K562 (cell line): ENCODE data around the gene NARF. TPM values are rescaled to one million over a fixed set of nuclear protein-coding genes. Genes with fewer than 3 reads are reported as not detected.

Source experiments
- BCL6 ChIP-seq: fragments of 250-450 bp; sonication (Bioruptor Pico); IDR thresholded peaks from 2 replicates; pipeline ENCODE4 v1.4.0; 2020
- FOXM1 ChIP-seq, 2 experiments: fragments of 450-650 bp in 1 of 2; sonication (generic) in 1 of 2; formaldehyde crosslinking in 1 of 2; IDR thresholded peaks; 2 replicates each; pipeline versions ENCODE4 v1.6.1 to v1.9.0; 2017 to 2022; ENCODE audit warnings: low read depth in 2 of 2, mild to moderate bottlenecking in 2 of 2, missing genetic modification reagents in 1 of 2, moderate library complexity in 1 of 2
- IRF2 ChIP-seq: sonication (generic); formaldehyde crosslinking; IDR thresholded peaks from 2 replicates; pipeline ENCODE4 v1.8.1; 2022; ENCODE audit warnings: mild to moderate bottlenecking, missing genetic modification reagents
- MAFF ChIP-seq: IDR thresholded peaks from 2 replicates; pipeline ENCODE4 v1.6.1; 2012; ENCODE audit warnings: low read length, improper control_type of control experiment
- MYBL2 ChIP-seq, 2 experiments: fragments of 450-650 bp in 1 of 2; sonication (generic) in 1 of 2; formaldehyde crosslinking in 1 of 2; IDR thresholded peaks; 2 replicates each; pipeline versions ENCODE4 v1.6.1 to v1.8.1; 2017 to 2022; ENCODE audit warnings: borderline replicate concordance in 1 of 2, inconsistent platforms in 1 of 2, low read depth in 1 of 2, mild to moderate bottlenecking in 1 of 2, missing genetic modification reagents in 1 of 2, moderate library complexity in 1 of 2
- POLR3G ChIP-seq: IDR thresholded peaks from 2 replicates; pipeline ENCODE4 v1.6.1; 2011; ENCODE audit not compliant: insufficient read length, insufficient replicate concordance; ENCODE audit errors: extremely low read depth
- RUNX1 ChIP-seq: sonication (generic); IDR thresholded peaks from 2 replicates; pipeline ENCODE4 v1.6.1; 2016; ENCODE audit warnings: antibody characterized with exemption, low read depth
- SREBF1 ChIP-seq: fragments of 150-350 bp; IDR thresholded peaks from 2 replicates; pipeline ENCODE4 v1.6.1; 2014; ENCODE audit warnings: antibody characterized with exemption, low read depth, low read length, borderline replicate concordance
- TCF7L2 ChIP-seq: fragments of 150-350 bp; IDR thresholded peaks from 2 replicates; pipeline ENCODE4 v1.6.1; 2016; ENCODE audit warnings: low read depth, mild to moderate bottlenecking, low read length, moderate library complexity
- TCFL5 ChIP-seq: fragments of 250-450 bp; sonication (Bioruptor Pico); conservative IDR thresholded peaks from 2 replicates; pipeline ENCODE4 v1.6.1; 2021; ENCODE audit warnings: mild to moderate bottlenecking, moderate library complexity, matching md5 sums
- TOE1 ChIP-seq, 2 experiments: fragments of 450-650 bp in 1 of 2; sonication (generic) in 1 of 2; formaldehyde crosslinking in 1 of 2; IDR thresholded peaks; 2 replicates each; pipeline versions ENCODE4 v1.7.1 to v1.8.0; 2016 to 2022; ENCODE audit warnings: borderline replicate concordance in 2 of 2, mild to moderate bottlenecking in 2 of 2, antibody characterized with exemption in 1 of 2, inconsistent platforms in 1 of 2, low read depth in 1 of 2, missing genetic modification reagents in 1 of 2, moderate library complexity in 1 of 2
- ZC3H8 ChIP-seq: fragments of 450-650 bp; IDR thresholded peaks from 2 replicates; pipeline ENCODE4 v1.6.1; 2017
- ZNF644 ChIP-seq: fragments of 200-800 bp; sonication (Bioruptor generic); IDR thresholded peaks from 2 replicates; pipeline ENCODE4 v1.6.1; 2016; ENCODE audit warnings: low read depth, missing genetic modification characterization, missing compliant biosample characterization
- ZNF830 ChIP-seq: fragments of 250-450 bp; sonication (Bioruptor Pico); IDR thresholded peaks from 2 replicates; pipeline ENCODE4 v1.5.0; 2021; ENCODE audit warnings: mild to moderate bottlenecking
- polyA plus RNA-seq, 8 experiments: library from polyadenylated mRNA; depleted of rRNA in 4 of 8; stranded (reverse) in 5 of 8; unstranded in 3 of 8; fragments of >200 nt; fragmentation: Nextera tagmentation in 2 of 8; fragmentation: Illumina TruSeq in 1 of 8; extraction: Ambion mirVana in 2 of 8; extraction: Trizol in 1 of 8; gene quantifications; 2 replicates each; pipeline versions ENCODE4 v1.2.1 to v1.2.3, GENCODE V29; 2011 to 2014; ENCODE audit warnings: inconsistent platforms in 1 of 8, missing spikeins in 1 of 8
- total RNA-seq, 7 experiments: library from RNA; depleted of rRNA in 6 of 7; stranded (reverse); fragments of >200 nt in 6 of 7; fragmentation: Illumina TruSeq in 2 of 7; extraction: Trizol in 2 of 7; gene quantifications; 2 replicates each; pipeline versions ENCODE4 v1.2.1 to v1.2.3, GENCODE V29; 2011 to 2021; ENCODE audit warnings: low replicate concordance in 1 of 7
- TF ChIP-seq, protein P1 (sequence below): fragments of 450-650 bp; IDR thresholded peaks from 2 replicates; pipeline ENCODE4 v1.6.1; 2016; ENCODE audit warnings: missing biosample characterization, missing genetic modification characterization
- TF ChIP-seq, protein P2 (sequence below): fragments of 250-450 bp; sonication (Bioruptor Pico); IDR thresholded peaks from 2 replicates; pipeline ENCODE4 v1.4.0; 2020; ENCODE audit warnings: mild to moderate bottlenecking, moderate library complexity
- TF ChIP-seq, protein P3 (sequence below): IDR thresholded peaks from 2 replicates; pipeline ENCODE4 v1.6.1; 2014; ENCODE audit warnings: antibody characterized with exemption

The NARF gene
- total and polyA plus RNA-seq, 9 of the 15 experiments (the other 6 are each of a cell fraction or from before 2014, with no cell fraction given) = 60.4 to 423 (median 132) TPM

GRCh38 chr17:82450357-82451106 lies 8.0 kb upstream of the NARF start, which contains the start of gene CYBC1 (continued):
- no peak for TF ChIP-seq POLR3G
- TF ChIP-seq RUNX1 = no peak
- TF ChIP-seq TCF7L2 = no peak
- TF ChIP-seq MAFF = no peak
- TF ChIP-seq ZC3H8 = no peak
- TF ChIP-seq ZNF830 (CRISPR knock-in tag) = no peak
- no peak for TF ChIP-seq FOXM1 (IDR thresholded peaks at IDR 0.05; ENCODE audit: low read depth)
- no peak for TF ChIP-seq FOXM1 (CRISPR knock-in tag; IDR thresholded peaks at IDR 0.05; ENCODE audit: low read depth)
- TF ChIP-seq, protein P1, sequence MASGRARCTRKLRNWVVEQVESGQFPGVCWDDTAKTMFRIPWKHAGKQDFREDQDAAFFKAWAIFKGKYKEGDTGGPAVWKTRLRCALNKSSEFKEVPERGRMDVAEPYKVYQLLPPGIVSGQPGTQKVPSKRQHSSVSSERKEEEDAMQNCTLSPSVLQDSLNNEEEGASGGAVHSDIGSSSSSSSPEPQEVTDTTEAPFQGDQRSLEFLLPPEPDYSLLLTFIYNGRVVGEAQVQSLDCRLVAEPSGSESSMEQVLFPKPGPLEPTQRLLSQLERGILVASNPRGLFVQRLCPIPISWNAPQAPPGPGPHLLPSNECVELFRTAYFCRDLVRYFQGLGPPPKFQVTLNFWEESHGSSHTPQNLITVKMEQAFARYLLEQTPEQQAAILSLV (tag) = no peak
- TF ChIP-seq, protein P2, sequence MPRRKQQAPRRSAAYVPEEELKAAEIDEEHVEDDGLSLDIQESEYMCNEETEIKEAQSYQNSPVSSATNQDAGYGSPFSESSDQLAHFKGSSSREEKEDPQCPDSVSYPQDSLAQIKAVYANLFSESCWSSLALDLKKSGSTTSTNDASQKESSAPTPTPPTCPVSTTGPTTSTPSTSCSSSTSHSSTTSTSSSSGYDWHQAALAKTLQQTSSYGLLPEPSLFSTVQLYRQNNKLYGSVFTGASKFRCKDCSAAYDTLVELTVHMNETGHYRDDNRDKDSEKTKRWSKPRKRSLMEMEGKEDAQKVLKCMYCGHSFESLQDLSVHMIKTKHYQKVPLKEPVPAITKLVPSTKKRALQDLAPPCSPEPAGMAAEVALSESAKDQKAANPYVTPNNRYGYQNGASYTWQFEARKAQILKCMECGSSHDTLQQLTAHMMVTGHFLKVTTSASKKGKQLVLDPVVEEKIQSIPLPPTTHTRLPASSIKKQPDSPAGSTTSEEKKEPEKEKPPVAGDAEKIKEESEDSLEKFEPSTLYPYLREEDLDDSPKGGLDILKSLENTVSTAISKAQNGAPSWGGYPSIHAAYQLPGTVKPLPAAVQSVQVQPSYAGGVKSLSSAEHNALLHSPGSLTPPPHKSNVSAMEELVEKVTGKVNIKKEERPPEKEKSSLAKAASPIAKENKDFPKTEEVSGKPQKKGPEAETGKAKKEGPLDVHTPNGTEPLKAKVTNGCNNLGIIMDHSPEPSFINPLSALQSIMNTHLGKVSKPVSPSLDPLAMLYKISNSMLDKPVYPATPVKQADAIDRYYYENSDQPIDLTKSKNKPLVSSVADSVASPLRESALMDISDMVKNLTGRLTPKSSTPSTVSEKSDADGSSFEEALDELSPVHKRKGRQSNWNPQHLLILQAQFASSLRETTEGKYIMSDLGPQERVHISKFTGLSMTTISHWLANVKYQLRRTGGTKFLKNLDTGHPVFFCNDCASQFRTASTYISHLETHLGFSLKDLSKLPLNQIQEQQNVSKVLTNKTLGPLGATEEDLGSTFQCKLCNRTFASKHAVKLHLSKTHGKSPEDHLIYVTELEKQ = no peak
- no peak for TF ChIP-seq ZNF644 (tag)
- TF ChIP-seq TCFL5 = no peak
- TF ChIP-seq SREBF1 = no peak
- no peak for TF ChIP-seq MYBL2 (IDR thresholded peaks at IDR 0.05; ENCODE audit: low read depth)
- TF ChIP-seq MYBL2 (CRISPR knock-in tag; IDR thresholded peaks at IDR 0.05; ENCODE audit: borderline replicate concordance) = no peak
- no peak for TF ChIP-seq IRF2 (CRISPR knock-in tag)
- no peak for TF ChIP-seq TOE1 (IDR thresholded peaks at IDR 0.05; ENCODE audit: borderline replicate concordance)
- no peak for TF ChIP-seq TOE1 (CRISPR knock-in tag; IDR thresholded peaks at IDR 0.05; ENCODE audit: borderline replicate concordance, low read depth)
- TF ChIP-seq, protein P3, sequence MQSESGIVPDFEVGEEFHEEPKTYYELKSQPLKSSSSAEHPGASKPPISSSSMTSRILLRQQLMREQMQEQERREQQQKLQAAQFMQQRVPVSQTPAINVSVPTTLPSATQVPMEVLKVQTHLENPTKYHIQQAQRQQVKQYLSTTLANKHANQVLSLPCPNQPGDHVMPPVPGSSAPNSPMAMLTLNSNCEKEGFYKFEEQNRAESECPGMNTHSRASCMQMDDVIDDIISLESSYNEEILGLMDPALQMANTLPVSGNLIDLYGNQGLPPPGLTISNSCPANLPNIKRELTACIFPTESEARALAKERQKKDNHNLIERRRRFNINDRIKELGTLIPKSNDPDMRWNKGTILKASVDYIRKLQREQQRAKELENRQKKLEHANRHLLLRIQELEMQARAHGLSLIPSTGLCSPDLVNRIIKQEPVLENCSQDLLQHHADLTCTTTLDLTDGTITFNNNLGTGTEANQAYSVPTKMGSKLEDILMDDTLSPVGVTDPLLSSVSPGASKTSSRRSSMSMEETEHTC = no peak
- TF ChIP-seq BCL6 (CRISPR knock-in tag) = no peak
